Posterior vena cava (tissue), 2 donors: ENCODE measurements around the gene SPSB3. TPM values are rescaled to one million over a fixed set of nuclear protein-coding genes. Genes with fewer than 3 reads are reported as not detected.

Source experiments
- DNase-seq: peaks from one replicate; pipeline ENCODE4 v3.0.0-alpha.2; 2020; ENCODE audit warnings: low spot score
- intact Hi-C, 2 donors: fragments of 100-400 bp; cut with DNase I; formaldehyde crosslinking; loops; one replicate each; pipeline versions ENCODE4 v1.14.1 to v1.14.2; 2022 to 2023
- total RNA-seq, 2 donors: library from RNA; stranded (reverse); fragmentation: NEBNext Ultra II Directional; extraction: Animal tissue kit (Norgen Biotek cat#: 25700); gene quantifications; one replicate each; pipeline ENCODE4 v1.2.1, GENCODE V29; 2021
- donor health status: DM: yes; HTN: yes; CAD: no.
- donor health status: DM: yes; HTN: yes; CAD: no.

Gene SPSB3
- total RNA-seq, 2 donors from 2014 or later: 21.7 to 26.7 TPM

GRCh38 chr16:1770328-1771187, 11.8 kb downstream of the SPSB3 start:
- peak; percentile 90 for DNase-seq
- intact Hi-C loops: no loop called here

- DNase-seq: no peak
- intact Hi-C loops: no loop called here
Measured at GRCh38 chr16:1769402-1770300, 12.7 kb downstream of the SPSB3 start.

- DNase-seq: no peak
- intact Hi-C loops: no loop called here
Measured at GRCh38 chr16:1768767-1769401, 13.5 kb downstream of the SPSB3 start.

GRCh38 chr16:1768061-1768766, 14.2 kb downstream of the SPSB3 start:
- no peak for DNase-seq
- intact Hi-C loops: no loop called here

- DNase-seq: no peak
- intact Hi-C loops: no loop called here
Measured at GRCh38 chr16:1767116-1767994, 15.0 kb downstream of the SPSB3 start.

- intact Hi-C loops: no loop called here
- DNase-seq: no peak
Measured at GRCh38 chr16:1766701-1767100, 15.7 kb downstream of the SPSB3 start.

GRCh38 chr16:1766231-1766630, 16.1 kb downstream of the SPSB3 start:
- intact Hi-C loops: no loop called here
- DNase-seq: no peak

- intact Hi-C loops: no loop called here
- no peak for DNase-seq
Measured at GRCh38 chr16:1765826-1766225, 16.5 kb downstream of the SPSB3 start.

- no peak for DNase-seq
- intact Hi-C loops: loop anchor here in 1 of 2 donors (5.0 kb wide), 1 partner anchor 47 kb away; no protein-coding TSS in a partner anchor
Measured at GRCh38 chr16:1764971-1765370, 17.4 kb downstream of the SPSB3 start.

GRCh38 chr16:1763521-1764511, 18.6 kb downstream of the SPSB3 start:
- intact Hi-C loops: loop anchor here in 1 of 2 donors (5.0 kb wide), 1 partner anchor 48 kb away; no protein-coding TSS in a partner anchor
- no peak for DNase-seq

- no peak for DNase-seq
- intact Hi-C loops: loop anchor here in 1 of 2 donors (5.0 kb wide), 1 partner anchor 49 kb away; no protein-coding TSS in a partner anchor
Measured at GRCh38 chr16:1762879-1763520, 19.4 kb downstream of the SPSB3 start.

- intact Hi-C loops: loop anchor here in 1 of 2 donors (5.0 kb wide), 1 partner anchor 50 kb away; no protein-coding TSS in a partner anchor
- no peak for DNase-seq
Measured at GRCh38 chr16:1762196-1762878, 20.0 kb downstream of the SPSB3 start.

GRCh38 chr16:1761751-1762150, 20.6 kb downstream of the SPSB3 start:
- intact Hi-C loops: loop anchor here in 1 of 2 donors (5.0 kb wide), 1 partner anchor 51 kb away; no protein-coding TSS in a partner anchor
- no peak for DNase-seq

GRCh38 chr16:1760911-1761310, 21.5 kb downstream of the SPSB3 start:
- no peak for DNase-seq
- intact Hi-C loops: loop anchor here in 1 of 2 donors (5.0 kb wide), 1 partner anchor 51 kb away; no protein-coding TSS in a partner anchor

- intact Hi-C loops: no loop called here
Measured at GRCh38 chr16:1759511-1759910, 22.9 kb downstream of the SPSB3 start.

GRCh38 chr16:1758923-1759322, 23.4 kb downstream of the SPSB3 start:
- intact Hi-C loops: no loop called here
- DNase-seq: no peak

More at GRCh38 chr16:1759511-1759910, 22.9 kb downstream of the SPSB3 start:
- DNase-seq: no peak
